ENCODE results near the gene LYAR.
A peak's percentile ranks its signal among the peaks of the same experiment; 100 is the strongest.

Gene LYAR

GRCh38 chr4:4289941-4290850 lies at the start of gene LYAR, which contains the start of gene ZBTB49 (continued):
- TF ChIP-seq, protein P1, sequence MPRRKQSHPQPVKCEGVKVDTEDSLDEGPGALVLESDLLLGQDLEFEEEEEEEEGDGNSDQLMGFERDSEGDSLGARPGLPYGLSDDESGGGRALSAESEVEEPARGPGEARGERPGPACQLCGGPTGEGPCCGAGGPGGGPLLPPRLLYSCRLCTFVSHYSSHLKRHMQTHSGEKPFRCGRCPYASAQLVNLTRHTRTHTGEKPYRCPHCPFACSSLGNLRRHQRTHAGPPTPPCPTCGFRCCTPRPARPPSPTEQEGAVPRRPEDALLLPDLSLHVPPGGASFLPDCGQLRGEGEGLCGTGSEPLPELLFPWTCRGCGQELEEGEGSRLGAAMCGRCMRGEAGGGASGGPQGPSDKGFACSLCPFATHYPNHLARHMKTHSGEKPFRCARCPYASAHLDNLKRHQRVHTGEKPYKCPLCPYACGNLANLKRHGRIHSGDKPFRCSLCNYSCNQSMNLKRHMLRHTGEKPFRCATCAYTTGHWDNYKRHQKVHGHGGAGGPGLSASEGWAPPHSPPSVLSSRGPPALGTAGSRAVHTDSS (tag by site-specific recombination; IDR thresholded peaks at IDR 0.05): no peak
- TF ChIP-seq ZNF558 (tag by site-specific recombination; IDR thresholded peaks at IDR 0.05): no peak
- no peak for TF ChIP-seq ZNF366 (tag by site-specific recombination; conservative IDR thresholded peaks at IDR 0.05)
- no peak for TF ChIP-seq ZNF555 (tag by site-specific recombination; conservative IDR thresholded peaks at IDR 0.05)
- 0 out of 2 replicates have a peak, but pooled peaks have one; percentile 39 for TF ChIP-seq ZXDB (tag by site-specific recombination; IDR thresholded peaks at IDR 0.05)
- TF ChIP-seq, protein P2, sequence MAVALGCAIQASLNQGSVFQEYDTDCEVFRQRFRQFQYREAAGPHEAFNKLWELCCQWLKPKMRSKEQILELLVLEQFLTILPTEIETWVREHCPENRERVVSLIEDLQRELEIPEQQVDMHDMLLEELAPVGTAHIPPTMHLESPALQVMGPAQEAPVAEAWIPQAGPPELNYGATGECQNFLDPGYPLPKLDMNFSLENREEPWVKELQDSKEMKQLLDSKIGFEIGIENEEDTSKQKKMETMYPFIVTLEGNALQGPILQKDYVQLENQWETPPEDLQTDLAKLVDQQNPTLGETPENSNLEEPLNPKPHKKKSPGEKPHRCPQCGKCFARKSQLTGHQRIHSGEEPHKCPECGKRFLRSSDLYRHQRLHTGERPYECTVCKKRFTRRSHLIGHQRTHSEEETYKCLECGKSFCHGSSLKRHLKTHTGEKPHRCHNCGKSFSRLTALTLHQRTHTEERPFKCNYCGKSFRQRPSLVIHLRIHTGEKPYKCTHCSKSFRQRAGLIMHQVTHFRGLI (tag by site-specific recombination; IDR thresholded peaks at IDR 0.05): peak; percentile 84
- peak; percentile 5; the same call in 1 of the 2 replicates for TF ChIP-seq ZSCAN30 (tag by site-specific recombination; IDR thresholded peaks at IDR 0.05)
- TF ChIP-seq ZNF571 (tag by site-specific recombination; IDR thresholded peaks at IDR 0.05): no peak
- TF ChIP-seq, protein P3, sequence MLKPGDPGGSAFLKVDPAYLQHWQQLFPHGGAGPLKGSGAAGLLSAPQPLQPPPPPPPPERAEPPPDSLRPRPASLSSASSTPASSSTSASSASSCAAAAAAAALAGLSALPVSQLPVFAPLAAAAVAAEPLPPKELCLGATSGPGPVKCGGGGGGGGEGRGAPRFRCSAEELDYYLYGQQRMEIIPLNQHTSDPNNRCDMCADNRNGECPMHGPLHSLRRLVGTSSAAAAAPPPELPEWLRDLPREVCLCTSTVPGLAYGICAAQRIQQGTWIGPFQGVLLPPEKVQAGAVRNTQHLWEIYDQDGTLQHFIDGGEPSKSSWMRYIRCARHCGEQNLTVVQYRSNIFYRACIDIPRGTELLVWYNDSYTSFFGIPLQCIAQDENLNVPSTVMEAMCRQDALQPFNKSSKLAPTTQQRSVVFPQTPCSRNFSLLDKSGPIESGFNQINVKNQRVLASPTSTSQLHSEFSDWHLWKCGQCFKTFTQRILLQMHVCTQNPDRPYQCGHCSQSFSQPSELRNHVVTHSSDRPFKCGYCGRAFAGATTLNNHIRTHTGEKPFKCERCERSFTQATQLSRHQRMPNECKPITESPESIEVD (tag by site-specific recombination; IDR thresholded peaks at IDR 0.05): no peak
- TF ChIP-seq ZNF175 (tag by site-specific recombination; IDR thresholded peaks at IDR 0.05): no peak
- no peak for TF ChIP-seq ZNF202 (tag by site-specific recombination; IDR thresholded peaks at IDR 0.05; ENCODE audit: borderline replicate concordance)
- TF ChIP-seq AEBP2 (tag by site-specific recombination; IDR thresholded peaks at IDR 0.05; ENCODE audit: borderline replicate concordance): no peak
- no peak for TF ChIP-seq SCRT2 (tag by site-specific recombination; IDR thresholded peaks at IDR 0.05)
- TF ChIP-seq, protein P4, sequence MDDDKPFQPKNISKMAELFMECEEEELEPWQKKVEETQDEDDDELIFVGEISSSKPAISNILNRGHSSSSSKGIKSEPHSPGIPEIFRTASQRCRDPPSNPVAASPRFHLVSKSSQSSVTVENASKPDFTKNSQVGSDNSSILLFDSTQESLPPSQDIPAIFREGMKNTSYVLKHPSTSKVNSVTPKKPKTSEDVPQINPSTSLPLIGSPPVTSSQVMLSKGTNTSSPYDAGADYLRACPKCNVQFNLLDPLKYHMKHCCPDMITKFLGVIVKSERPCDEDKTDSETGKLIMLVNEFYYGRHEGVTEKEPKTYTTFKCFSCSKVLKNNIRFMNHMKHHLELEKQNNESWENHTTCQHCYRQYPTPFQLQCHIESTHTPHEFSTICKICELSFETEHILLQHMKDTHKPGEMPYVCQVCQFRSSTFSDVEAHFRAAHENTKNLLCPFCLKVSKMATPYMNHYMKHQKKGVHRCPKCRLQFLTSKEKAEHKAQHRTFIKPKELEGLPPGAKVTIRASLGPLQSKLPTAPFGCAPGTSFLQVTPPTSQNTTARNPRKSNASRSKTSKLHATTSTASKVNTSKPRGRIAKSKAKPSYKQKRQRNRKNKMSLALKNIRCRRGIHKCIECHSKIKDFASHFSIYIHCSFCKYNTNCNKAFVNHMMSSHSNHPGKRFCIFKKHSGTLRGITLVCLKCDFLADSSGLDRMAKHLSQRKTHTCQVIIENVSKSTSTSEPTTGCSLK (tag by site-specific recombination; IDR thresholded peaks at IDR 0.05): no peak
- no peak for TF ChIP-seq ZNF133 (tag by site-specific recombination; IDR thresholded peaks at IDR 0.05)
- TF ChIP-seq ZBTB6 (tag by site-specific recombination; IDR thresholded peaks at IDR 0.05): no peak
- no peak for TF ChIP-seq ZNF549 (tag by site-specific recombination; IDR thresholded peaks at IDR 0.05)
- TF ChIP-seq ZNF335 (tag by site-specific recombination; conservative IDR thresholded peaks at IDR 0.05): peak; percentile 60; the same call in 1 of the 2 replicates
- TF ChIP-seq ZBTB20 (tag by site-specific recombination; IDR thresholded peaks at IDR 0.05): no peak
- no peak for TF ChIP-seq ZNF768 (tag by site-specific recombination; IDR thresholded peaks at IDR 0.05)
- TF ChIP-seq ZNF18 (tag by site-specific recombination; IDR thresholded peaks at IDR 0.05): no peak
- TF ChIP-seq ZNF423 (tag by site-specific recombination; IDR thresholded peaks at IDR 0.05): no peak
- no peak for TF ChIP-seq YY1 (tag by site-specific recombination; IDR thresholded peaks at IDR 0.05)
- TF ChIP-seq ZNF157 (tag by site-specific recombination; IDR thresholded peaks at IDR 0.05): no peak
- TF ChIP-seq ZBTB21 (tag by site-specific recombination; IDR thresholded peaks at IDR 0.05): peak; percentile 60; the same call in 1 of the 2 replicates
- TF ChIP-seq ZNF112 (tag by site-specific recombination; IDR thresholded peaks at IDR 0.05): no peak
- no peak for TF ChIP-seq ZFP3 (tag by site-specific recombination; IDR thresholded peaks at IDR 0.05; ENCODE audit: low read depth)
- no peak for TF ChIP-seq OSR2 (tag by site-specific recombination; IDR thresholded peaks at IDR 0.05)

Data from HEK293 (cell line).